Epidermal melanocyte (primary cell): ENCODE results near the gene PRDM16.

Source experiments
- DNase-seq: peaks from one replicate; pipeline ENCODE4 v3.0.0; 2011; ENCODE audit warnings: low spot score; ENCODE audit not compliant: insufficient read length

Gene PRDM16

DNA sequence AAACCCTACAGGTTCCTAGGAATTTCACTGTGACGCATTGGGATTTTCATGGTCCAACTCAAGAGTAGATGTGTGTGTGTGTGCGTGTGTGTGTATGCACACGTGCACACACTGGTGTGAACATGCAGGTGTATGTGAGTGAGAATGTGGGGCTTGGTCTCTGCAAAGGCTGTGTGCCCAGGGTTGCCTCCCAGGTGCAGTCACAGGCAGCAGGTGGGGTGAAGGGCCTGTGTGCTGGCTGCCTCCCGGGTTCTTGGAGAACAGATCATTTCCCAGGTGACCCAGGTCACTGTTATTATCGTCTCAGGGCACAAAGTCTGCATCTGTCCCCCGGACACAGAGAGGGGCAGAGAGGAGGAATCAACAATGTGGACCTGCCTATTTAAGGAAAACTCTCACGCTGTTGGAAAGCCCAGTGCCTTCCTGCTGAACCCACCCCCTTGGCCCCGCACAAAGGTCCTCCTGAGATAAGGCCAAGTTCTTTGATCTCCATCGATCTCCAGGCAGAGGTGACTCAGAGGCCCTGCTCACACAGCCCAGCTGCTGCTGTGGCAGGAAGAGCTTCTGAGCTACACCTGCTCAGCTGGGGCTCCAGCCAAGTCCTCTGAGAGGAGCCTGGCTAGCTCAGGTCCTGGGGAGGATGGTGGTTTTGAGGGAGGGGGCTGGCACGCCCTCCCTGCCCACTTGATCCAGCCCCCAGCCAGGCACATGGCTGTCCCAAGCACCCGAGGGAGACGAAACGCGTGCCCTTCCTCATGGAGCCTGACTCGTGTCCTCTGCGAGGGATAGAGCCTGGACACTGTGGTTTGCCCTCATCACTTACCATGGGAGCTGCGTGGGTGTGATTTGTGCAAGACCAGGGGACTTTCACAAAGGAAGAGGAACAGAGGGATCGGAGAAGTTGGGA lies 251.5 kb downstream of the PRDM16 start:
- DNase-seq: no peak

DNA sequence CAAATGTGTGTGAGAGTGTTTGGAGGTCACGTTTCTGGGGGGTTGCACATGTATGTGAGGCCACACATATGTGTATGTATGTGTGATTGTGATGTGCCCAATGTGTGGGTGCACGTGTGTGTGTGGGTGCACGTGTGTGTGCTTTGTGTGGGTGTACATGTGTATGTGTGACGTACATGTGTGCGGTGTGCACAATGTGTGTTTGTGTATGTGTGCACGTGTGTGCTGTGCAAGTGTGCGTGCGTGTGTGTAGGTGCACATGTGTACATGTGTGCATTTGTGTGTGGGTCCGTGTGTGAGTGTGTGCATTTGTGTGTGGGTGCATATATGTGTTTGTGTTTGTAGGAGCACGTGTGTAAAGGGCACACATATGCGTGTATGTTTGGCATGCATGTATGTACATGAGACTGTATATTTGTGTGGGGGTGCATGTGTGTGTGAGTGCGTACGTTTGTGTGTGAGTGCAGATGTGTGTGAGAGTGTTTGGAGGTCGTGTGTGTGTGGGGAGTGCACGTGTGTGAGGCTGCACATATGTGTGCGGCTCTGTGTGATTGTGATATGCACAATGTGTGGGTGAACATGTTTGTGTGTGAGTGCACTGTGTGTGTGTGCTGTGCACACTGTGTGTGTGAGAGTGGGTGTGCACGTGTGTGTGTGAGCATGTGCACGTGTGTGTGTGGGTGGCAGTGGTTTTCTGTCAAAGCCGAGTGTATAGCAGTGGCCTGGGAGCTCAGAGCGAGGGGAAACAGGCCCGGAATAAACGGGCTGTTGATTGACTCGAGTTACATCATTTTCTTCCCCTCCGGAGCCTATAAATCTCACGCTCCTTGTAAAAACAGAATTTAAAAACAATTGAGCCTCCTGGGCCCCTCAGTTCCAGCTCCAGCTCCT lies 252.8 kb downstream of the PRDM16 start:
- DNase-seq: no peak

DNA sequence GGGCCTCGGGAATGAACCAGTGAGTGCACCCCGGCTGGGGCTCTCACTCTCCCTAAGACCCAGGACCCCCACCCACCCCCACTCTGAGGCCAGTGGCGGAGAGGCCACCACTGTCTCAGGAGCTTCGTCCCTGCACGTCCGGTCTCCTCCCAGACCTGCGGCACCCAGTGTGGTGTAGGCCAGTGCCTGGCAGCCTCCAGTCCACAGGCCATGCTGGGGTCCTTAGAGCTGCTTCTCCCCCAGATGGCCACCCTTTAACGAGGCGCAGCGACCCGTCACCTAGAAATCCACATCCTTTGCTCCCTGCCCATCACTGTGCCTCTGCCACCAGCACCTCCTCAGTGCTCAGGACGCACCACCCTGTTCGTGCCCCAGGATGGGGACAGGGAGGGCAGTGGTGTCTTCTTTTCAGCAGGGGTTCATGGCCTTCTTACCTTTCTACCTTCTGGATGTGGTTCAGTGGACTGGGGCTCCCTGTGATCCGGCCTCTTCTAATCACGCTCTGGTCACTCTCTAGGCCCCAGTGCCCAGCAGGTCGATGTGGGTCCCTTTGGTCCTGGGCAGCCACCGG lies 253.5 kb downstream of the PRDM16 start:
- no peak for DNase-seq

DNA sequence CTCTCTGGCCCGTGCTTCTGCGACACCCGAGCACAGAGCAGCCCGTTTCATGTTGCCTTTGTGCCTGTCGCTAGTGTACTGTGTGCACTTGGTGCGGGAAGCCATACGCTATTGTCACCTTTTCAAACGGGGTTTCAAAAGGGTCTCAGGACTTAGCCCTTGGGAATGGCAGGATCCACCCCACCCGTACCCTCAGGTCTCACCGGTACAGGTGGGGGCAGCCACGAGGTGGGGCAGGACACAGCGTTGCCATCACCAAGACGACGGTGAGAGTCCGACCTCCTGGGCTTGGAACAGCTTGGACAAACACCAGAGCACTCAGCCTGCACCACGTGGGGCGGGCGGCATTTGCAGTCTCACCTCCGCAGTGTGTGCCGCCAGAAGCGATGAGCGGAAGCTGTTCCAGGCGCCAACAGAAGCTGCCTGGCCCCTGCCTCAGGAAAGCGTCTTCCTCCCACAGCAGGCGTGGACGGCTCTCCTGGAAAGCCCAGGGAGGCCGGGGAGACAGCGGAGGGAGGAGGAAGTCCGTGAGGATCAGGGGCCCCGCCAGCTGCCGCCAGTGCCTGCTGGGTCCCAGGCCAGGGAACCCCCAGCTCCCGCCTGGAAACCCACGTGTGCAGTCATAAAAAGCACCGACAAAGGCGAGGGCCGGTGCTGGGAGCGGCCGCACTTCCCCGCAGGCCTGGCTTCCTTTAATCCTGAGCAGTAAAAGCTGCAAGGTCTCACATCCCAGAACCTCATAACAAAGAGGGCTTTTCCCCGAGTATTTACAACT lies 254.2 kb downstream of the PRDM16 start:
- DNase-seq: no peak

DNA sequence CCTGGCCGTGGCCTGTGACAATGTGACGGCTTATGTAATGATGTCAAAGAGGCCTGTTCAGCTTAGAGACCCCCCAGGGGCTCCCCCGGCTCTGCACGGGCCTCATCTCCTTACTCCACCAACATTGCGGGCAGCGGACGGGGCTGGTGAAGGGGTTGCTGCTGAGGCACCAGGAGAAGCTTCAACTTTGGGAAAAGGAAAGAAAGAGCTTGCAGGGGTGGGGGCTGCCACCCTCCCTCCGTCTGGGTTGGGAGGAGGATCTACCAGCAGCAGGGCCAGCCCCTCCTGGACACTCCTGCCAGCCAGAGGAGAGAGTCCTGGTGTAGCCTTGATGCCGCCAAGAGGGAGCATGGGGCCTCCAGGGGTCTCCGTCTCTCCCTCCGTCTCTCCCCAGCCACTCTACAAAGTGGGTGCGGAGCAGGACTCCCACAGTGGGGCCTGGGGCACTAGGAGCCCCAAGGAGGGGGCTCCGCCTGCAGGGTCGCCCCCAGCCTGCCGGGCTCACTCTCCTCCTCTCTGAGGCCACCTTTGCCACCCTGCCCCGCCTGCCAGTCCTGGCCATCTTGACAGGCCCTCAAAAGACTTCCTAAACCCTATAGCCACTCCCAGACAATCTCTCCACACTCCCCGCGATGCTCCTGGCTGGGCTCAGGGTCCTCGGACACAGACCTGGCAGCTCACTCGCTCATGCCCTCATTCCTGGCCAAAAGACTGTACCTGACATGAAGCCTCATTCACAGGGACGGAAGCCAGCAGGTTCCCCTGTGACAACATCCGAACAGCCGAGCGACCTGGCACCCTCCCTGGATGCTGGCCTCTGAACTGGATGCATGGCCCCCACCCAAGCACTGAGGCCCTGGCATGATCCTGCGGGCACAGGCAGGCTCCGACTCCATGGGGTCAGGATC lies 255.0 kb downstream of the PRDM16 start:
- DNase-seq: no peak

DNA sequence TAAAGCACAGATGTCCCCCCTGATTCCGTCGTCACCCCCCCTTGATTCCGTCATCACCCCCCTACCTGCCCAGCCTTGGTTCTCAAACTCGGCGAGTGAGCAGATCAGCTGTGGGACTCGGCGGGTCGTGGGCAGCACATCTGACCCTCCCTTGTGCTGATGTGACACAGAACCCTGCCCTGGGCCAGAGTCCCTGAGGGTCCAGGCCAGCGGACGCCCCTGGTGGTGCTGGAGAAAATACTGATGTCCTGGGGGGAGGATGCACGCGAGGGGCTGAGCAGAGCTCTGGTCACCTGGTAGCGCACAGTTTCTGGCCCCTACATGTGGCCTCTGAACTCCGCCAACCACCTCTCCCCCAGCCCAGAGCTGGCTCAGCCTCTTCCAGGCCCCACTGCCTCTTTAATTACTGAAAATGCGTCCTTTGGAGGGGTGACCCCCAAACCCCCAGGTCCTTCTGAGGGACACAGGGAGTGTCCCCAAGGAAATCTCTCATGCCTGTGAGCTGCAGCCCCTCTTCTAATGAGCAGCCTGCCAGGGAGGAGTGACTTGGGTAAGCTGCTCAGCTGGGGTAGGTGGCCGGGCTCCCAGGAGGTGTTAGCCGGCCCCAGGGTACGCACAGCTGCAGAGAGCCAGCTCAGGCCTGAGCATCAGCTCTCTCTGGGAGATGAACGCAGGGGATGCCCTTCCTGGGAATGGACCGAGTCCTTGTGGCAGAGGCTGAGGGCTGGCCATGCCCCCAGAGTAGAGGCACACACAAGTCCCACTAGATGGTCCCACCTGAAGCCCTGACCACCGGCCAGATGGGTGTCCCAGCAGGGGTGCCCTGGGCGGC lies 255.9 kb downstream of the PRDM16 start:
- DNase-seq: no peak

DNA sequence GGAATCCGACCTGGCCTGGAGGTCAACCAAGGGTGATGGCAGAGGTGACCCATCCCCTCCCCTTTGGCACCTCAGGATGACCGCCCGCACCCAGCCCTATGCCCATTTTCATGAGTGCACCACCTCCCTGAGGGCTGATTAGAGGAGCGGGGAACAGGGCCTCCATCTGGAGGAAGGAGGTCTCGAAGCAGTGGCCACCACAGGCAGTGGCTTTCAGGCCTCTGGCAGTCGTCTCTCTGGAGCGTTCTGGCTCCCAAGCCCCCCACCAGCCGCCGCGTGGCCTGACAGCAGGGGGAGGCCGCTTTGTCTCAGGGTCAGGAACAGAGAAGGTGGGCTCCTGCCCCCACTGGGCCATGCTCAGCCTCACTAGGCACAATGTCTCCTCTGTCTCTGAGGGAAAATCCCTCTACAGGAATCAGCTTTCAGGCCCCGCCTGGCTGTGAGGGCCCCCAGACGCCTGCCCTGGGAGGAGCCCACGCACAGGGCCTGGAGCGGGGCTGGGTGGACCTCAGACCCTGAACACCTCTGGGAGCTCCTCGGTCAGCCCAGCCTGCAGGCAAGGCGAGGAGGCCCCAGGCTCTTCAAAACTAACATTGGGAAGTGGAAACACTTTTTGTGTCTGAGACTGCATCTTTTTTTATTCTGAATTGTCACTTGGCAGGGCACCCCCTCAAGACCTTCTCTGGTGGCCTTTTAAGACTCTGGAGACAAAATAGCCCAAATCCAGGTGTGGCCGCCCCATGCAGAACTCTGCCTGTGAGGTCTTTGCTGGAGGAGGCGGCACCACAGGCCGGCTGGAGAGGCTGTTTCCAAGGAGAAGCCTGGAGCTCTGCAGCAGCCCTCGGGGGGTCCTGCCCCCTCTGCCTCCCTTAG lies 257.7 kb downstream of the PRDM16 start:
- DNase-seq: no peak

DNA sequence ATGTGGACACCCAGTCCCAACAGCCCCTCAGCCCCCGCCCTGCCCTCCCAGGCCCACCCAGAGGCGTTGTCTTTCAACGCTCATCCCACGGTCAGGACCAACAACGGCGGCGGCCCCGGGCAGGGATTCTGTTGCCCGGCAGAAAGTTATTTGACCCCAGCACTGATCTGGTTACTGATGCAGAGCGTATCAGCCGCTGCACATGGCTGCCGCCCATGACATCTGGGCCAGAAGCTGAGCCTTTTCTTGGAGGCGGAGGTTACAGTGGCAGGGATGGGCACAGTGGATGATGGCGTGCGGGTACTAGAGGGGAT lies 258.3 kb downstream of the PRDM16 start:
- DNase-seq: no peak

DNA sequence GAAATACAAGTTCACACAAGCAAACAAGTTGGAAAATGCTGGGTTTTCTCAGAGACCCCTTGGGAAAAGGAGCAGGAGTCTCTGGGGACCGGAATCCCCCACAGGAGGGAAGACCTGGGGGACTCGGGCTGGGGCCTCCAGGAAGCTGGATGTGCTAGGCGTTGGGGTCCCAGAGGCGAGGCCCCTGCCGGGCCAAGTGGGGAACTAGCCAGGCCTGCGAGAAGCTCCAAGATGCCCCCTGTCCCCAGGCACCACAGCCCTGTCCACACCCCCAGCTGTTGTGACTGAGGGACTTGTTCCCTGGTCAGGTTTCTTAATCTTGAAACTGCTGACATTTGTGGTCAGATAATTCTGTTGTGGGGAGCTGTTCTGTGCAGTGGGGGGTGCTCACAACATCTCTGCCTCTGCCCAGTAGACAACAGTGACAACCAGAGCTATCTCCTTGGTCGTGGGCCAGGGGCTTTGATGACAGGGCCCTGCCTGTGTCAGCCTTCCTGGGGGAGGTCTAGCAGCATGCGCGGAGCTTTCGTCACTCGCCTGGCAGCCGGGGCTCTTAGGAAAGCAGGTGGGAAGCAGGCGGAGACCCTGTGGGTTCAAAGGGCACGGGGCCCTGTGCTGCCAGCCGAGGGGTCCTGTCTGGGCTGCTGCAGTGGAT lies 259.1 kb downstream of the PRDM16 start:
- DNase-seq: no peak

DNA sequence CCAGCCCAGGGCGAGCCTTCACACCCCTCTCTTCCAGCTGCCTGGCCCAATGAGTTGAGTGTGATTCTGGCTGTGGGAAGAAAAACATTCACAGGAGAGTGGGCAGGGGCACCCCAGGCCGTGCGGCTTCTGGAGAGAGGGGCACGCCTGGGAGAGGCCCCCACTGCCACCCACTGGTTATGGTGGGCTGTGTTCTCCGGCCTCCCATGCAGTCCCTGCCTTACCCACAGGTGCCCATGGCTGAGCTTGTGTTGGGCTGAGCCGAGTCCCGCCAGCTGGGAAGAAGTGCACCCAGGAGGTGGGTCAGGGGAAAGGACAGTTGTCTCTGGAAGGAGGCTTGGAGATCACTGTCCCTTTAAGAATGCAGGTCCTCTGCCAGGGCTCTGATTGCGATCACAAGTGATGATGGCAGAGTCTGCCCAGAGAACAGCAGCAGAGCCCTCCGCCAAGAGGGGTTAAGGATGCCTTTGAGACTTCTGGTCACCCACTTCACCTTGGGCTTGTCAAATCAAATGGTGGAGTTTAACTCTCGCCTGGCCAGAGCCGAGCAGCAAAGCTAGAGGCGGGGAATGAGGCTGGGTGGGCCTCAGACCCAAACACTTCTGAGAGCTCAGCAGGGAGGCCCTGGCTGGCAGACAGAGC lies 260.8 kb downstream of the PRDM16 start:
- no peak for DNase-seq

DNA sequence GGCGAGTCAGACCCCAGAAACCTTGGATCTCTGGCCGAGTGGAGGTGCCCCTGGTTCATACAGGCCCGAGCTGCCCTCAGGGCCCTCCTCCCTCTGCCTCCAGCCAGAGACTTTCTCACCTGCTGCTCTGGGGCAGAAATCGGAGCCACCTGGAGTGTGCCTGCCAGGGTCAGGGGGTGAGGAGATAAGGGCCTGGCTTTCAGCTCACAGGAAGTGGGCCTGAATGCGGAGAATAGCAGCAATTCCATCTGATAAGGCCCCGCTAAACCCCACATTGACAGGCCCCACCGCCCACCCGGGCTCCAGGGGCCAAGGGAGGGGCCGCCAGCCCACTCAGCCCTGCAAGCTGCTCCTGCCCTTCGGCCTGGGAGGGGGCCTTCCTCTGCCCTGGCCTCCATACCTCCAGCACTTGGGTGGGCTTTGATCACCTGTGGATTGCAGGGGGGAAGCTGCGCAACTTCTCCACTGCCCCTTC lies 261.8 kb downstream of the PRDM16 start:
- DNase-seq: no peak

DNA sequence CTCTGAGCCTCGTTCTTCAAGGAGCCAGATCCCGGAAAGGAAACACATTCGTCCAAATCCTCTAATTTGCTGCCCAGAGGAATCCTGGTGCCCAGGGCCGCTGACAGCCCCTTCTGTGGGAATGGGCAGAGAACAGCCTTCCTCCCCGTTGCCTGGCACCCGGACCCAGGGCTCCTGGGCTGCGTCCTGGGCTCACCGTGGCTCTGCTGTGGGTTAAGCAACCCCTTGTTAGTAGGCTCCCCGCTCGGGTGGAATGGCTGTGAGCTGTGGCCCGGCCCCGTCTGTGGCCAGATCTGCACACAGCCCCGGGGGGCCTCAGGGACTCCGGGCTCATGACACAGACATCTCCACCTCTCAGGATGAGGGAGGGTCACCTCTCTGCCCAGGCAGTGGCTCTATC lies 262.6 kb downstream of the PRDM16 start:
- DNase-seq: no peak

DNA sequence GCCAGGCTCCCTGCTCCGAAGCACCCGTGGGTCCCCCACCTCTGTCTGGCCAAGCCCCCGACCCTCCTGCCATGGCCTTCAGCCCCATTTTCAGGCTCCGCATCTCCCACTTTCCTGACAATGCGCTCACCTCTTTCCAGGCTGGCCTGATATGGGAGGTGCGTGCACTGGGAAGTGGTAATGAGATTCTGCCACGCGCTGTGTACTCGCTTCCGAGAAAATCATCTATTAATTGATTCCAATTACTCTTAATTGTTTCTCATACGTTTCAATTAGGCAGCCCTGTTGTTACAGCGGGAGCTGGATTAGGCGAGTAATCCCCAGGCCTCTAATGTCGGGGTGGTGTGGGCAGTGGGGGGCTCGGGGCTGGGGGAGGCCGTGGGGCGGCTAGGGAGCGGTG lies 263.0 kb downstream of the PRDM16 start:
- no peak for DNase-seq

DNA sequence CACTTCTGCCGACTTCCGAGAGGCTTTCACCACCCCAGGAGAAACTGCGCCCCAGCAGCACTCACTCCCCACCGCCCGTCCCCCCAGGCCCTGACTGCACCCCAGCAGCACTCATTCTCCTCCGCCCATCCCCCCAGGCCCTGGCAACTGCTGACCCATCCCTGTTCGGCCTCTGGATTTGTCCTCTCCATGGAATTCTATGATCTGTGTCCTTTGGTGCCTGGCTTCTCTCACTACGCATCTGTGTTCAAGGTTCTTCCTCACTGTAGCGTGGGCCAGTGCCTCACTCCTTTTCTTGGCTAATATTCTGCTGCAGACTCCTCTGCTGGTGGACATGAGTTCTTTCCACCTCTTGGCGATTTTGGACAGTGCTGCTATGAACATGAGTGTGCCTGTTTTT lies 263.7 kb downstream of the PRDM16 start:
- no peak for DNase-seq

DNA sequence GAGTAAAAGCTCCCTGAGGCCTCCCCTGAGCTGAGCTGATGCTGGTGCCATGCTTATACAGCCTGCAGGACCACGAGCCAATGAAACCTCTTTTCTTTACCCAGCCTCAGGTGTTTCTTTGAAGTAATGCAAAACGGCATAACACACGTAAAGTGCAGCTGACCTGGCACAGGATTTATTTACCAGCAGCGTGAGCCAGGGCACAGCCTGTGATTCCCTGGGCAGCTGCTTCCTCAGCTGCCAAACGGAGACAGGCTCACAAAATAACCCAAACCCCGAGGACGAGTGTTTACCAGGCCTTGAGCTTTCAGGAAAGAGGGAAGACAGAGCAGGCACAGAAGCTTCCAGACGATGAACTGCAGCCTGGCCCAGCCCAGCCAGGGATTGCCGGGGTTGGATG lies 264.9 kb downstream of the PRDM16 start:
- no peak for DNase-seq

DNA sequence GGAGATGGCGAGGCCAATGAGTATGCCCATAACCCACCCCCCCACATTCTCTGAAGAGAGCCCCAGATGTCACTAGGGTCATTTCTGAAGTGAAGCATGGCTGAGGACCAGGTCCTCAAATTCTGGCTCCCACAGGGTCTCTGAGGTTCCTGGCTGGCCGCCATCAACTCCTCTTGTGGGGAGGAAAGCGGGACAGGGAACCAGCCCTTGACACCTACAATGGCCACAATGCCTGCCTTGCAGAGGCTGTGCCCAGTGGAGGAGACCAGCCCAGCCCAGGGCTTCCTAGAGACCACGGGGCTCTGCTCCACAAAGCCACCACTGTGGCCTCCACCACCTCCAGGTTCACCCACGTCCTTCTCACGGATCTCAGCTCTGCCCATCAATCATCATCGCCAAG lies 265.4 kb downstream of the PRDM16 start:
- DNase-seq: no peak
